GM18951 (cell line): ENCODE results near the gene NTMT1.

Source experiments
- POLR2A ChIP-seq: IDR thresholded peaks from 4 replicates; pipeline ENCODE4 v1.6.1; 2011; ENCODE audit warnings: mild to moderate bottlenecking; ENCODE audit not compliant: insufficient read length, insufficient read depth; ENCODE audit errors: extremely low read depth
- in situ Hi-C: fragments of 300-500 bp; cut with MboI; formaldehyde crosslinking; loops from one replicate; pipeline ENCODE4 v1.12.0; 2022; ENCODE audit warnings: low sequenced_read_pairs, mixed read lengths, inconsistent platforms; ENCODE audit not compliant: unreplicated experiment

NTMT1 gene

DNA sequence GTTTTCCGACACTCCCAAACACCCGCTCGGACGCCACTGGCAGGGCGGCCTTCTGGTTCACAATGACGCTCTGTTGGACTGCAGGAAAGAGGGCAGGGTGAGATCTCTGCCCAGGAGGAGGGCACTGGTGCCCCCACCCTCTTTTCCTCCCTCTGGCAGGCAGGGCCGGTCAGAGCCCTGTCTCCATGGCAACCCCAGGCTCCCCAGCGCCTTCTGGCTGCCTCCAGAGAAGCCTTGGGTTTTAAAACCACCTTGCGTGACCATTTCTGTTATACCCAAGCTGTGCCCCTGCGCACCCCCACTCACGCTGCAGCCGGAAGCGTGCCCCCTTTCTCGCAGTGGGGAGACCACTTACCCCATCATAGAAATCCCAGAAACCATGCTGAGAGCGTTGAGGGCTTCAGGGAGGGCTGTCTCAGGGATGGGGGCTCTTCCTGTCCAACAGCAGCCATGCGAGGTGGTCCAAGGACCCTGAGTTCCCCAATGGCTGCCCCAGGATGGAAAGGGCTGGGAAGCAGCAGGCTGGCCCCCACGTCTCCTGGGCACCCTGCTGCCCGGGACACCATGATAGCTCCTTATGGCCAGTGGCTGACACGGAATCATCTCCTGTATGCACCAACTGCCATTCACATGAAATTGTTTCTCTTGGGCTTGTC, 12.3 kb upstream of the NTMT1 start:
- in situ Hi-C loops = loop anchor here (5.0 to 10.0 kb wide), 2 partner anchors 439 to 481 kb away; partner anchors contain the start of gene IER5L
- no peak for TF ChIP-seq POLR2A

GRCh38 chr9:129614932-129615331, 11.0 kb upstream of the NTMT1 start:
- TF ChIP-seq POLR2A = no peak
- in situ Hi-C loops = loop anchor here (5.0 to 10.0 kb wide), 2 partner anchors 440 to 483 kb away; partner anchors contain the start of gene IER5L

GRCh38 chr9:129615407-129616285, 10.3 kb upstream of the NTMT1 start:
- in situ Hi-C loops = loop anchor here (10.0 kb wide), 1 partner anchor 441 kb away; the partner anchor contains the start of gene IER5L
- TF ChIP-seq POLR2A = no peak

DNA sequence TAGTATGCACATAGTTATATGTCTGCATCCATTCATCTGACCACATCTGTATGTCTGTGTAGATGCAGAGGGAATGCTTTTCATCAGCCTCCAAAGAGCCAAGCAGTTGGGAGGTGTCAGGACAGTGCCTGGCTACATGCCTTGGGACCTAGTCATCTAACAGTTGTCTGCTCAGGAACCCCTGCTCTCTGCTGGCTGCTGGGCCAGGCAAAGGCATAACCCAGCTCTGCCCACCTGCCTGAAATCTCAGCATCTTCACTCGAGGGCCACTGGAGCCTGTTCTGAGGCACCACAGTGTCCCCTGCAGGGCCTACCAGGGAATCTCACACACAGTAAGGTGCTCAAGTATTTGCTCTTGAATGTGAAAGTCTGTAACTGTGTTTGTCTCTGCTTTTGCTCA, 8.8 kb upstream of the NTMT1 start:
- in situ Hi-C loops = loop anchor here (10.0 kb wide), 1 partner anchor 442 kb away; the partner anchor contains the start of gene IER5L
- no peak for TF ChIP-seq POLR2A

GRCh38 chr9:129619787-129620668, 5.9 kb upstream of the NTMT1 start:
- TF ChIP-seq POLR2A = no peak
- in situ Hi-C loops = loop anchor here (10.0 kb wide), 1 partner anchor 445 kb away; the partner anchor contains the start of gene IER5L

DNA sequence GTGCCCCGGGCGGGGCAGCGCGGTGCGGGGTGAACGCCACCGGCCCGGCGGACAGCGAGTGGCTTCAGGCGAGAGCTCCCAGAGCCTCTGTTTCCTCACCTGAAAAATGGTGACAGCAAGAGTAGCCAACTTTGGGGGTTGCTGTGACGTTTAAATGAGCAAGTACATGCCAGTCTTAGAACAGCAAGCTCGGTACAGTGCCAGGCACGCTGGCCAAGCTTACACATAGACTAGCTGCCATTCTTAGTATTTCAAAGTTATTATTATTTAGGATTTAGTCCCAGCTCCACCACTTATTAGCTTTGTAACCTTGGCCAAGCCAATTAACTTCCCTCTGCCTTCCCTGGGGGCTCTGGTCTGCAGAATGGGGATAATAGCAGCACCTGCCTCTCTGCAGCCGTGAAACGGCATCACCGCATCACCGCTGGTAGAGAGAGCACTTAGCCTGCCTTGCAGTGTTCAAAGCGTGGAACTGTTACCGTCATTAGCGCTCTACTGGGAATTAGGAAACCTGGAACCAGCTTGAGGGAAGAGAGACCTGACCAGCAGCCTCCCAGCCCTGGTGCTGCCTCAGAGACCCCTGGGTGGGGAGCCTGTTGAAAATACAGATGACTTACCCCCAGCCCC, 5.2 kb upstream of the NTMT1 start, which contains the start of gene C9orf50:
TSS of gene C9orf50 (minus strand) at position 433 of the 627 bp plus-strand sequence. CDS start 527 bp downstream, outside the sequence.
- no peak for TF ChIP-seq POLR2A
- in situ Hi-C loops = no loop called here

DNA sequence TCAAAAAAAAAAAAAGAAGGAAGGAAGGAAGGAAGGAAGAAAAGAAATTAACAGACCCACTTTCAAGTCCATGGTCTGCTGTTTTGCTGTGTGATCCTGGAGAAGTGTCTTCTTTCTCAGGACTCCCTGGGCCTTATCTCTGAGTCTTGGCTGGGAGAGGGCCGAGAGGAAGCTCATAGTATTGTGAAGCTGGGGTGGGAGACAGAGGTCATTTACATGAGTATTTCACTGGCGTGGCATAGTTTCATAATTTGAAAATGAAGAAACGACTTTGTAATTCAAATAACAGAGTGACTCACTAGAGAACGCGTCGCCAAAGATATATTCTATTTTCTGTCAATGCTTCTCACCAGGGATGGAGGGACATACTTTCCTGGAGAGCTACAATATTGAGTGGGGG, 2.6 kb upstream of the NTMT1 start:
- in situ Hi-C loops = no loop called here
- TF ChIP-seq POLR2A = no peak

DNA sequence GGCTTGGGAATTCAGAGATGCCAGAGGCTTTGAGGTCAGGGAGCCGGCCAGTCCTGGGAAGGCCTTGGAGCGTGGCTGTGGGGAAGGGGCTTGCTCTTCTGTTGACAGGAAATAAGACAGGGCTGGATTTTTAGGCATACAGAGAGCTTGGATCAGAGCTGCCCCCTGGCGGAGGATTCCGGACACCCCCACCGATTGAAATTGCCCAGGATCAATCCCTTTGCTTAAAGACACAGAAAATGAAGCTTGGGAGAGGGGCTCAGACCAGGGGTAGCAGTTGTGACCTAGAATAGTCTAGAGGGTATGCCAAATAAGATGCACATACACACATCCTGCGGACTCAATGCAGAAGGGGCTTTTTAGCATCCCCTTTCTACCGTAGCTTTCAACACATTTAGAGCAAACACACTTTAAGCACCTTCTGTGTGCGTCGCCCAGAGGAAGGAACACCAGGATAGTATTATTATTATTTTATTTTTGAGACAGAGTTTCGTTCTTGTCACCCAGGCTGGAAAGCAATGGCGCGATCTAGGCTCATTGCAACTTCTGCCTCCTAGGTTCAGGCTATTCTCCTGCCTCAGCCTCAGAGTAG, 1.7 kb upstream of the NTMT1 start:
- in situ Hi-C loops = no loop called here
- TF ChIP-seq POLR2A = no peak

DNA sequence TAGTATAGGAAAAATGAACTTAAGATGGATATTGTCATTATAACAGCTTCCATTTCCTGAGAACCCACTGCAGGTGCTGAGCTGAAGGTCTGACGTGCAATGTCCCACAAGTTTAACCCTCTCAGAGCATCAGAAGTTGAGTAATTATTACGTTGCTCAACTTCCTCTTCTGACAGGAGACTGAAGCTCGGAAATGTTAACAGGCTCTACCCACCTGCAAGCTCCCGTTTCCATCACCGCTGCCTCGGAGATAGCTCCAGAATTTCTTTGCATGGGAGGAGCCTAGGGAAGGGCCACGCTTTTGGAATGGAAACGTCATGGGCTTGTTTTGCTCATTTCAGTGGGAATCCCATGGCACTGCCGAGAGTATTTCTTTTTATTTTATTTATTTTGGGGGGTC, 1.0 kb upstream of the NTMT1 start:
- in situ Hi-C loops = no loop called here
- TF ChIP-seq POLR2A = no peak

- no peak for TF ChIP-seq POLR2A
- in situ Hi-C loops = no loop called here
Observed at GRCh38 chr9:129626625-129627284, 792 bp downstream of the NTMT1 start.
